Gastrocnemius medialis (tissue), 4 donors: ENCODE results near the gene LCN10. TPM values are rescaled to one million over a fixed set of nuclear protein-coding genes. Genes with fewer than 3 reads are reported as not detected.

ENCODE experiments used
- ATAC-seq, 2 donors: fragments of 150-250 bp; one replicate each; pipeline ENCODE4 v1.9.1; 2016
- DNase-seq, 2 donors: peaks; one replicate each; pipeline ENCODE4 v3.0.0-alpha.2; 2019
- H3K27ac ChIP-seq, 4 donors: fragments of 200-600 bp; sonication (generic); 1 replicate in 1 of 4; 2 replicates in 3 of 4; pipeline ENCODE4 v1.5.1; 2016 to 2018; ENCODE audit warnings: mild to moderate bottlenecking in 2 of 4, moderate library complexity in 1 of 4
- H3K27me3 ChIP-seq, 3 donors: fragments of 200-600 bp; sonication (generic) in 2 of 3; 1 replicate in 1 of 3; 2 replicates in 2 of 3; pipeline versions ENCODE4 v1.5.1 to v1.6.0; 2016 to 2019; ENCODE audit warnings: mild to moderate bottlenecking in 1 of 3, moderate library complexity in 1 of 3
- H3K36me3 ChIP-seq, 2 donors: fragments of 200-600 bp; sonication (generic) in 1 of 2; one replicate each; pipeline ENCODE4 v1.5.1; 2017 to 2018
- H3K4me1 ChIP-seq, 2 donors: fragments of 200-600 bp; sonication (generic) in 1 of 2; one replicate each; pipeline ENCODE4 v1.5.1; 2016 to 2017; ENCODE audit warnings: mild to moderate bottlenecking in 2 of 2
- H3K4me3 ChIP-seq, 4 donors: fragments of 200-600 bp; sonication (generic) in 3 of 4; 1 replicate in 1 of 4; 2 replicates in 3 of 4; pipeline ENCODE4 v1.5.1; 2016 to 2019; ENCODE audit warnings: mild to moderate bottlenecking in 2 of 4
- H3K9me3 ChIP-seq, 3 donors: fragments of 200-600 bp; sonication (generic) in 2 of 3; 1 replicate in 1 of 3; 2 replicates in 2 of 3; pipeline ENCODE4 v1.5.1; 2016 to 2019
- CTCF ChIP-seq, 5 experiments: fragments of 450-650 bp in 3 of 5; fragments of 200-600 bp in 2 of 5; sonication (generic) in 2 of 5; IDR thresholded peaks in 4 of 5; conservative IDR thresholded peaks in 1 of 5; 1 replicate in 4 of 5; 2 replicates in 1 of 5; pipeline ENCODE4 v1.5.1; 2016 to 2019; ENCODE audit warnings: antibody characterized with exemption in 5 of 5, mild to moderate bottlenecking in 3 of 5, moderate library complexity in 3 of 5
- POLR2A ChIP-seq, 2 donors: fragments of 450-650 bp; IDR thresholded peaks; one replicate each; pipeline ENCODE4 v1.6.1; 2017; ENCODE audit warnings: antibody characterized with exemption in 2 of 2, mild to moderate bottlenecking in 2 of 2, moderate library complexity in 2 of 2
- in situ Hi-C, 4 donors: fragments of 200-750 bp; cut with MboI; loops; one replicate each; pipeline versions ENCODE4 v1.15.0 to v1.8.0; 2017; ENCODE audit warnings: low sequenced_read_pairs in 4 of 4
- intact Hi-C: fragments of 100-400 bp; cut with DNase I; formaldehyde crosslinking; loops from one replicate; pipeline ENCODE4 v1.15.1; 2023; ENCODE audit warnings: low total_unique reads
- total RNA-seq, 4 donors: library from RNA; depleted of rRNA; stranded (reverse); fragments of >200 nt; gene quantifications; one replicate each; pipeline versions ENCODE4 v1.1.0 to v1.2.3, GENCODE V29; 2016

LCN10 gene
- total RNA-seq, 4 donors from 2014 or later: 0.61 to 4.7 (median 1.6) TPM

- no peaks in the 10 kb centered on the region for H3K9me3 ChIP-seq
- no peaks in the 10 kb centered on the region for H3K36me3 ChIP-seq
- peaks cover 10 to 14% of the 10 kb centered on the region in 2 donors for H3K4me1 ChIP-seq
- in situ Hi-C loops (no loop called here), intact Hi-C loops (no loop called here)
- H3K4me3 ChIP-seq: no peak overlapping the region
- no peaks in the 10 kb centered on the region for H3K27me3 ChIP-seq
- TF ChIP-seq POLR2A (IDR thresholded peaks at IDR 0.05) (no peak), CTCF (IDR thresholded peaks at IDR 0.05 in 4 of 5, conservative IDR thresholded peaks at IDR 0.05 in 1 of 5) (no peak)
- no peak overlapping the region for H3K27ac ChIP-seq
- ATAC-seq: no peak
- no peak for DNase-seq
Observed at GRCh38 chr9:136759436-136760325, 16.9 kb upstream of the LCN10 start.

- Histone ChIP-seq H3K36me3 (no peaks in the 10 kb centered on the region), H3K27ac (no peak overlapping the region), H3K9me3 (no peaks in the 10 kb centered on the region), H3K4me3 (no peak overlapping the region), H3K4me1 (peaks cover 10 to 14% of the 10 kb centered on the region in 2 donors), H3K27me3 (no peaks in the 10 kb centered on the region)
- in situ Hi-C loops: no loop called here
- ATAC-seq (no peak), DNase-seq (no peak)
- TF ChIP-seq POLR2A (IDR thresholded peaks at IDR 0.05) (no peak), CTCF (IDR thresholded peaks at IDR 0.05 in 4 of 5, conservative IDR thresholded peaks at IDR 0.05 in 1 of 5) (no peak)
- intact Hi-C loops: no loop called here
Observed at GRCh38 chr9:136759001-136759400, 16.3 kb upstream of the LCN10 start.

GRCh38 chr9:136757751-136758140 is 15.0 kb upstream of the LCN10 start:
- no peak for TF ChIP-seq POLR2A (IDR thresholded peaks at IDR 0.05)
- TF ChIP-seq CTCF (IDR thresholded peaks at IDR 0.05 in 4 of 5, conservative IDR thresholded peaks at IDR 0.05 in 1 of 5): no peak
- in situ Hi-C loops: no loop called here

GRCh38 chr9:136757328-136757727 is 14.6 kb upstream of the LCN10 start:
- DNase-seq (peak in 1 of 2 donors; percentile 47), ATAC-seq (peak; percentile 64 to 69)
- H3K27ac ChIP-seq: peak overlapping the region; percentile 36 to 72 (median 66)
- in situ Hi-C loops (no loop called here), intact Hi-C loops (no loop called here)
- no peaks in the 10 kb centered on the region for H3K27me3 ChIP-seq
- H3K4me1 ChIP-seq: peaks cover 10 to 14% of the 10 kb centered on the region in 2 donors
- TF ChIP-seq POLR2A (IDR thresholded peaks at IDR 0.05) (no peak), CTCF (IDR thresholded peaks at IDR 0.05 in 4 of 5, conservative IDR thresholded peaks at IDR 0.05 in 1 of 5) (no peak)
- H3K36me3 ChIP-seq: no peaks in the 10 kb centered on the region
- peak overlapping the region; percentile 14 to 31 (median 24) for H3K4me3 ChIP-seq
- H3K9me3 ChIP-seq: no peaks in the 10 kb centered on the region

More at GRCh38 chr9:136757751-136758140, 15.0 kb upstream of the LCN10 start:
- Histone ChIP-seq H3K4me3 (peak overlapping the region; percentile 14 to 31 (median 24)), H3K27me3 (no peaks in the 10 kb centered on the region), H3K9me3 (no peaks in the 10 kb centered on the region), H3K36me3 (no peaks in the 10 kb centered on the region), H3K4me1 (peaks cover 10 to 14% of the 10 kb centered on the region in 2 donors), H3K27ac (peak overlapping the region; percentile 36 to 72 (median 66))
- intact Hi-C loops: no loop called here
- DNase-seq (no peak), ATAC-seq (peak; percentile 8 to 32)
